Fibroblast of pulmonary artery (primary cell): ENCODE measurements around the gene ZNF28.
"Not testable (repeated sequence)": the region's sequence is repeated elsewhere in the genome, so short reads cannot be mapped to it uniquely, and the experiment has no call there.

Experiments
- DNase-seq: peaks from one replicate; pipeline ENCODE4 v3.0.0-alpha.2; 2010; ENCODE audit warnings: low read depth
- H3K4me3 ChIP-seq: replicated peaks from 2 replicates; pipeline ENCODE4 v1.5.1; 2011; ENCODE audit warnings: low read depth, mild to moderate bottlenecking, control low read depth, low read length, moderate library complexity
- CTCF ChIP-seq: IDR thresholded peaks from 2 replicates; pipeline ENCODE4 v1.5.1; 2011; ENCODE audit warnings: mild to moderate bottlenecking, control low read depth, low read length, inconsistent platforms; ENCODE audit errors: missing control alignments

The ZNF28 gene

GRCh38 chr19:52821204-52821960 lies at the start of gene ZNF28:
Gene ZNF28 (minus strand): TSS chr19:52821633. CDS start chr19:52817958, 3,675 bp downstream.
- peak; percentile 54 for DNase-seq
- peak within 1 kb of the TSS; percentile 74 for H3K4me3 ChIP-seq

GRCh38 chr19:52868031-52868430 lies 46.6 kb upstream of the ZNF28 start:
- H3K4me3 ChIP-seq, DNase-seq: not testable (repeated sequence)

- peak; percentile 52 for DNase-seq
- H3K4me3 ChIP-seq = peak within 1 kb of the TSS; percentile 73
Observed at GRCh38 chr19:52857378-52858191, 36.2 kb upstream of the ZNF28 start, which contains the start of gene ZNF468. Gene ZNF468 (minus strand): TSS chr19:52857619. CDS start chr19:52854272, 3,347 bp downstream.

- H3K4me3 ChIP-seq = peak overlapping the region; percentile 73
- DNase-seq = peak; percentile 12
Observed at GRCh38 chr19:52856540-52857377, 35.3 kb upstream of the ZNF28 start.

- H3K4me3 ChIP-seq = not testable (repeated sequence)
Observed at GRCh38 chr19:52847352-52847751, 25.9 kb upstream of the ZNF28 start.

GRCh38 chr19:52840825-52841465 lies 19.5 kb upstream of the ZNF28 start:
- not testable (repeated sequence) for DNase-seq, H3K4me3 ChIP-seq

More at GRCh38 chr19:52847352-52847751, 25.9 kb upstream of the ZNF28 start:
- not testable (repeated sequence) for DNase-seq

- not testable (repeated sequence) for DNase-seq, H3K4me3 ChIP-seq
Observed at GRCh38 chr19:52834289-52834688, 12.9 kb upstream of the ZNF28 start.

- DNase-seq, H3K4me3 ChIP-seq: not testable (repeated sequence)
Observed at GRCh38 chr19:52833541-52833940, 12.1 kb upstream of the ZNF28 start.

GRCh38 chr19:52829866-52830265 lies 8.4 kb upstream of the ZNF28 start:
- not testable (repeated sequence) for DNase-seq

GRCh38 chr19:52825765-52826164 lies 4.3 kb upstream of the ZNF28 start:
- no peak overlapping the region for H3K4me3 ChIP-seq
- no peak for DNase-seq
- no peak for TF ChIP-seq CTCF

More at GRCh38 chr19:52829866-52830265, 8.4 kb upstream of the ZNF28 start:
- H3K4me3 ChIP-seq = not testable (repeated sequence)

GRCh38 chr19:52823676-52824075 lies 2.2 kb upstream of the ZNF28 start:
- no peak for TF ChIP-seq CTCF
- no peak overlapping the region for H3K4me3 ChIP-seq
- no peak for DNase-seq

GRCh38 chr19:52820472-52821203 lies 795 bp downstream of the ZNF28 start:
- peak overlapping the region; percentile 74 for H3K4me3 ChIP-seq
- DNase-seq = peak; percentile 11
